NCI-H1105 (cell line): ENCODE data around the gene SIK2.

Experiments
- DNase-seq: peaks from one replicate; lab custom pipeline; 2025; lab: John Stamatoyannopoulos, UW

Gene SIK2

DNA sequence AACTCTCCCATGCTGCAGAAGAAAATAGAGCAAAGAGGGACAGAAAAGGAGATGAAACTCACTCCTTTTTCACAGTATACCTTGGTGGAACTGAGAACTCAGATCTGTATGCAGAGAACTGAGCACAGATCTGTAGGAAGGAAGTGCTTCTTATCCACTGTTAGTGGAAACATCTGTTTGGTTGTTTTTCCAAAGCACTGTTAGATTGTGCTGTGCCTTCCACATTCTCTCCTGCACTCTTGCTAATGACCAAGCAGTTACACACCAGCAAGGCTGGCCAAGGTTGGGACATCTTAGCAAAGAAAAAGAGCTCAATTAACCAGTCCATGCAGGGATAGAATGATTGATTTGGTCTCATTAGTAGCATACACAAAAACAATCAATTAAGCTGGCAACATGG, 20.1 kb upstream of the SIK2 start:
- no peak for DNase-seq

DNA sequence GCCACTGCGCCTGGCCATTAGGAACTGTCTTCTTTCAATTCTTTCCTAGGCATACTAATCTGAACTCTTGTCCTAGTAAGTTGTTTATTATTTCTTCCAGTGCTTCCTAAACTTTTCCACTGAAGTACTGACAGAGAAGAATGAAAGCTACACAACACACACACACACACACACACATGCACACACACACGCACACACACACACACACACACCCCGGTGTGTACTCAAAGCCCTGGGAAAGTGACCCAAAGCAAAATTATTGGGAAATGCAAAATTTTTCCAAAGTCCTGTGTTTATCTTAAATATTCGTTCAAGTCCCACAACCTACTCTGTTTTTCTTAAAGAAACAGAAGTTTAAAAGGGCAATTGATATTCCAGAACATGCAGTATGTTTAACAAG, 19.4 kb upstream of the SIK2 start:
- no peak for DNase-seq

DNA sequence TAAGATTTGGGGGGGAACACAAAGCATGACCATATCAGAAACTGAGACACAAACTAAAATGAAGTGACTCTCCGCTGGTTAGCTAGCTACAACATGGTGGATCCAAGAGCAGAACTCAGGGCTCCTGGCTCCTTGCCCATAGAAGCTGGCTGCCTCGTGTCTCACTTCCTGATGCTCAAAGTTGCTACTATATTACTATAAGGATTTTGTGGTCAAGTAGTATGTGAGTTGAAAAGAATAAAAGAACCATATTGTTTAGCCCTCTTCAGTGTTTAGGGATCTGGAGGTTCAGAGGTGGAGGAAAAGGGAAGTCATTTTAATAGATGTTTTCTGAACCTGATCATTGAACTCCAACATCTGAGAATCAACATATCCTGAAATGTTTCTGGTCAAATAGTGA, 16.9 kb upstream of the SIK2 start:
- no peak for DNase-seq

- peak; percentile 51 for DNase-seq
Observed at GRCh38 chr11:111586388-111586831, 15.8 kb upstream of the SIK2 start.

DNA sequence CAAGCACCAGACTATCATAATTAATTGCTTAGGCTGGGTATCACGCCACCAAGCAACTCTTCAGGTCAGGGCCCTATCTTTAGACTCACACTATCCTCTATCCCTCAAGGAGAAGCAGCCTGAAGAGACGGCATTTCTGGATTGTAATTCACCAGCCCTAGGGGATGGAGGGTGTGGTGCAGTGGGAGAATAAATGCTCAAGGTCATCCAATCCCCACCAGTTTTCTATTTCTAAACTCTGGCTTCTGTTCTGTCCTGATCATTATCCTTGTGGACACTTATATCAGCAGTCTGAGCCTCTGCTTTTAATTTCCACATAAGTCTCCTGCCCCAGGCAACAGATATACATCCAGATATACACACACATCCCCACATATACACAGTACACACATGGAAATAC, 13.1 kb upstream of the SIK2 start:
- no peak for DNase-seq

GRCh38 chr11:111589886-111590499, 12.3 kb upstream of the SIK2 start:
- DNase-seq: no peak

- DNase-seq: no peak
Observed at GRCh38 chr11:111591187-111591960, 10.9 kb upstream of the SIK2 start.

DNA sequence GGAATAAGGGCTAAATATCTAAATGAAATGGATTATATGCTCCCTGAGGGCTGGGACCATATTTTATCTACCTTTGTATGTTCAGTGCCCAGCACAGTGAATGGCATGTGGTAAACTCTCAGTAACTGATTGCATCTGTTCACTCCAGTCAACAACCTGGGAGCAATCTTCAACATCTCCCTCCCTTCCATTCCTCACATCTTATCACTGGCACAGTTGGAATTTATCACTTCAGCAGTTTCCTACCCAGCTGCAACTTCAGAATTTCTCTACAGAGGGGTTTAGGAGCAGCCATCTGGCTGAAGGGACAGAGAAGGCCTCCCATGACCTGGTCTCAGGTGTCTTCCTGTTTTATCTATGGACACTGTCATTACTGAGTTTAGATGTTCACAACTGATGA, 9.8 kb upstream of the SIK2 start:
- DNase-seq: no peak

DNA sequence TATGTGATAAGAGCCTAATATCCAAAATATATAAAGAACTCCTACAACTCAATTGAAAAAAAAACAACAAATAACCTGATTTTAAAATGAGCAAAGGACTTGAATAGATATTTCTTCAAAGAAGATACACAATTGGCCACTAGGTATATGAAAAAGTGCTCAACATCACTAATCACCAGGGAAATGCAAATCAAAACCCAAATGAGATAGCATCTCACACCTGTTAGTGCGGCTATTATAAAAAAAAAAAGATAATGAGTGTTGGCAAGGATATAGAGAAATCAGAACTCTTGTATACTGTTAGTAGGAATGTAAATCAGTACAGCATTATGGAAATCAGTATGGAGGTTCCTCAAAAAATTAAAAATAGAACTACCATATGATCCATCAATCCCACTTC, 5.9 kb upstream of the SIK2 start:
- no peak for DNase-seq

GRCh38 chr11:111598148-111598547, 4.1 kb upstream of the SIK2 start:
- DNase-seq: no peak

- no peak for DNase-seq
Observed at GRCh38 chr11:111598559-111598958, 3.7 kb upstream of the SIK2 start.

DNA sequence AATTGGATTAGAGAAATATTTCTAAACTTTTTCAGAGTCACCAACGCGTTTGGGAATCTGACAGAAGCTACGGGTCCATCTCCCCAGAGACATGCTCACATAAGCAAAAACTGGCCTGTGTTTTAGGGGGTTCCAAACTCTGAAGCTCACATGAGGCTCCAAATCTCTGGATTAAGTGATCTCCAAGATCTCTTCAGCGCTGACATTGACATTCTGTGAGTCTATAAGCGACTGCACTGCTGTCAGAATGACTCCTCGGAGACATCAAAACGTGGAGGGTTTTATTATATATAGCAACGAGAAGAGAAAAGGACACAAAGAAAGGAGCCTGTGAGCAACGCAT, 642 bp upstream of the SIK2 start:
- DNase-seq: no peak

GRCh38 chr11:111602865-111603610, 789 bp downstream of the SIK2 start:
- DNase-seq: no peak

- DNase-seq: no peak
Observed at GRCh38 chr11:111603611-111604130, 1.4 kb downstream of the SIK2 start.

DNA sequence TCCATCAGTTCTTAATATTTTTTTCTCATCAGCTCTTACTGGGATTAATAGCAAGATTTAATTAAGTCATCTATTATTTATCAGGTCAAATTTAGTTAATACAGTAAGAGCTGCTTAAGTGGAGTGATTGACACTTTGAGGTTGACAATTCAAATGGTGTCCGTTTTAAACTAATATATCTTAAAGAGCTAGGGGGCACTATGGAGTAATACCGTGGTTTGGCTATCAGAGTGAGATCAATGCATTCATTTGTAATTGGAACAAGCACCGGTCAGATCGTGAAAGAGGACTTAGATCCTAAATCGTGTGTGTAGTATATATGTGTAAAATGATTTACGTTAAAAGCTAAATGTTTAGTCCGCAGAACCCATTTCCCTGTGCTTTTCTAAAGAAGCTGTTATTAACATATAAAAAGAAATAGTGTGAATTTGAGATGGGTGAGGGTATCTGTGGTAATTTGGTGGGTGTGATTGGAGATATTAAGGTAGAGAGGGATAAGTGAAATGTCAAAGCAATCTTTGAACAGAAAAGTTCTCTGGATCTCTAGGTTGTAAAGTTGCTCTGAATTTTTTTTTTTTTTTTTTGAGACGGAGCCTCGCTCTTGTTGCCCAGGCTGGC, 2.3 kb downstream of the SIK2 start:
- peak; percentile 60 for DNase-seq

GRCh38 chr11:111605681-111606080, 3.4 kb downstream of the SIK2 start:
- peak; percentile 24 for DNase-seq

DNA sequence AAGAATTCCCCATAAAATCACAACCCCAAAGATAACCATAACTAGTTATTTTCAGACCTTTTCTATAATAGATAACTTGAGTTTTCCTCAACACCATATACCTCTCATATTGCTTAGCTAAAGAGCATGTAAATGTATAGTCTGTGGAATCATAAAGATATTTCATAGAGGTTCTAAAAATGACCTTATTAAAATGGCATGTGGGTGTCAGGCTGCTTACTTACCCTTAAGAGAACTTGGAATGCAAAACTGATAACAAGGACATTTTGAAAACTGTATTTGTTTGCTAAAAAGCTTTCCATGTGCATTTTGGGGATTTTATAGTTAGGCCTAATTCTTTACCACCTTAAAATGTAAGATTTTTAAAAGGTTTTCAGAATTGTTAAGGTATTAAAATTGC, 4.7 kb downstream of the SIK2 start:
- no peak for DNase-seq

DNA sequence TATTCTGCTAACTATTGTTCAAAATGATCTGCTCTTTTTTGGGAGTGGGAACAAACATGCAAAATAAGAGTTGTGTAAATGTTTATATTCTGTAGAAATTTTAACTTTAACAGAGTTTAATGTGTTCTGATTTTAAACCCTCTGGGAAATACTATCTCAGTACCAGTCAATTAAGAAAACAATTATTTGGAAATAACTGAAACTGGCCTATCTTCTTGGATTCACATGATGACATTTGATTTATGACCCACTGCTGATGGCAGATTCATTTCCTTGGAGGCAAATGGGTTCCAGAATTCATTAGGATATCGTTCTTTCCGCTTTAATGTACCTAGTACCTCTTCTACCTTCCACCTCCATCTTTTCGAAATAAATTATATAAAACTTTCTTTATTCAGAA, 5.5 kb downstream of the SIK2 start:
- DNase-seq: no peak

DNA sequence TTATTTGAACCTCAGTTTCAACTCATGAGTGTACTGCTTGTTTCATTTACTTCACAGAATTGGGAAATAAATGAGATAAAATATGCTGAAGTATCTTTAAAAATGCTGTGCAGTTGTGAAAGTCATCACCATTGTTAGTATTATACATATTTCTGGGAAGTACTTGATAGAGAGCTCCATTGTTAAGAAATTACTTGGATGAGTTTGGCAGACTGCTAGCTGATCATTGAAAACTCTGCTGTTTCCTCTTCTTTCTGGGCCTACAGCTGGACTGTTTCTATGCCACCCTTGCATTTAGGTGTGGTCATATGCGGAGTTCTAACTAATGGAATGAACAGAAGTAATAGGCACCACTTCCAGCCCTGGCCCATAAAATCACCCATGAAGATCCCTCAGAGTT, 10.0 kb downstream of the SIK2 start:
- no peak for DNase-seq

DNA sequence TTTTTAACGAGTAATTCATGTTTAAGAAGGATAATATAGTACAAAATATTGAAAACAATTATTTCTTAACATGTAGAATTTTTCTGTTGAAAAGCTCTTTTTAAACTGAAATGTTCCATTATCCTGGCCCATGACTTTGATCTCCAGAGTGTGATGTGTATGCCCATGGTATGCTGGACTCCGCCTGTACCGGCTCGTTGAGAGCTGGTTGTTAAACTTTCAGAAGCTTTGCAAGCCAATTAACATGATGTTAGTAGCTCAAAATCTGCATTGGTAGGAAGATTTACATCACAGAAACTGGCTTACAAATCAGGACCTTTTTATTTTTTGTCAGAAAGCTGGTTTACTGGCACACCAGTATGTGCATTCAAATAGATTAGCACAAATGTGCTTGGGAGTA, 15.0 kb downstream of the SIK2 start:
- no peak for DNase-seq

- no peak for DNase-seq
Observed at GRCh38 chr11:111620518-111620917, 18.3 kb downstream of the SIK2 start.

- DNase-seq: no peak
Observed at GRCh38 chr11:111623527-111624030, 21.3 kb downstream of the SIK2 start.
